Stimulated activated CD8-positive, alpha-beta memory T cell treated with anti-CD3 and anti-CD28 coated beads, Interleukin-15, amount 100 ng/mL, for 4 hours (primary cell): ENCODE results near the gene TCF25.
"Not testable (repeated sequence)": the region's sequence is repeated elsewhere in the genome, so short reads cannot be mapped to it uniquely, and the experiment has no call there.

ENCODE experiments used
- DNase-seq, 2 donors: peaks; one replicate each; pipeline ENCODE4 v3.0.0-alpha.2; 2020; ENCODE audit warnings: low read depth in 2 of 2

TCF25 gene

GRCh38 chr16:89873972-89874689, 739 bp downstream of the TCF25 start:
- DNase-seq = peak; percentile 89 to 92

GRCh38 chr16:89879123-89879522, 5.7 kb downstream of the TCF25 start:
- DNase-seq = not testable (repeated sequence)

GRCh38 chr16:89880477-89881367, 7.3 kb downstream of the TCF25 start:
- no peak for DNase-seq

GRCh38 chr16:89881368-89881730, 8.0 kb downstream of the TCF25 start:
- no peak for DNase-seq

GRCh38 chr16:89883346-89884040, 10.1 kb downstream of the TCF25 start:
- no peak for DNase-seq

- no peak for DNase-seq
Observed at GRCh38 chr16:89884041-89884421, 10.6 kb downstream of the TCF25 start.

GRCh38 chr16:89887243-89887642, 13.9 kb downstream of the TCF25 start:
- DNase-seq = no peak

- DNase-seq = no peak
Observed at GRCh38 chr16:89890200-89890599, 16.8 kb downstream of the TCF25 start.

GRCh38 chr16:89890886-89891657, 17.7 kb downstream of the TCF25 start:
- no peak for DNase-seq

- DNase-seq = no peak
Observed at GRCh38 chr16:89892055-89892630, 18.8 kb downstream of the TCF25 start.

GRCh38 chr16:89892635-89893034, 19.2 kb downstream of the TCF25 start:
- no peak for DNase-seq

- DNase-seq = no peak
Observed at GRCh38 chr16:89893642-89894548, 20.5 kb downstream of the TCF25 start.

GRCh38 chr16:89895482-89896250, 22.3 kb downstream of the TCF25 start:
- DNase-seq = no peak

GRCh38 chr16:89897204-89897603, 23.8 kb downstream of the TCF25 start:
- DNase-seq = no peak

- DNase-seq = no peak
Observed at GRCh38 chr16:89898201-89898967, 25.0 kb downstream of the TCF25 start.

GRCh38 chr16:89899879-89900481, 26.6 kb downstream of the TCF25 start:
- DNase-seq = no peak

GRCh38 chr16:89900885-89901284, 27.5 kb downstream of the TCF25 start:
- DNase-seq = no peak

- no peak for DNase-seq
Observed at GRCh38 chr16:89902980-89903379, 29.6 kb downstream of the TCF25 start.
